ENCODE data around the gene GART. TPM values are rescaled to one million over a fixed set of nuclear protein-coding genes. Genes with fewer than 3 reads are reported as not detected.

Gene GART
- total RNA-seq, 1 experiment from 2014 or later, result 162 TPM

- Histone ChIP-seq H2BK5ac (ENCODE audit: insufficient read length, low read length) (no peak overlapping the region), H4K8ac (replicated peaks; ENCODE audit: insufficient read length, low read depth, low read length) (no peak overlapping the region), H2BK120ac (ENCODE audit: low read depth, low read length, poor library complexity, severe bottlenecking) (no peak overlapping the region), H4K5ac (ENCODE audit: insufficient read length, low read depth, low read length) (no peak overlapping the region), H3K9ac (ENCODE audit: extremely low read depth, insufficient read length, low read length) (no peak overlapping the region), H3K4me1 (ENCODE audit: insufficient read depth, low read length) (no peaks in the 10 kb centered on the region), H3K79me1 (ENCODE audit: insufficient read depth, low read depth, low read length, poor library complexity, severe bottlenecking) (peaks cover 6% of the 10 kb centered on the region), H3T11ph (ENCODE audit: low read length) (no peak overlapping the region), H3K9me3 (ENCODE audit: control insufficient read depth, low read depth, low read length) (no peaks in the 10 kb centered on the region), H2AFZ (ENCODE audit: low read length) (no peak overlapping the region), H3K27ac (ENCODE audit: insufficient read length, low read depth, low read length) (no peak overlapping the region), H2BK12ac (ENCODE audit: insufficient read length, low read depth, low read length) (no peak overlapping the region), H3K18ac (ENCODE audit: insufficient read length, low read depth, low read length) (no peak overlapping the region), H3K27me3 (ENCODE audit: insufficient read depth, low read length) (no peaks in the 10 kb centered on the region), H3K56ac (ENCODE audit: insufficient read length, low read depth, low read length) (no peak overlapping the region), H2AK5ac (ENCODE audit: insufficient read length, low read length) (no peak overlapping the region), H4K91ac (ENCODE audit: insufficient read length, low read depth, low read length) (no peak overlapping the region), H3K79me2 (ENCODE audit: insufficient read depth, low read length) (peaks cover 42% of the 10 kb centered on the region), H4K20me1 (ENCODE audit: control insufficient read depth, insufficient read depth, insufficient read length) (no peaks in the 10 kb centered on the region), H2BK15ac (ENCODE audit: low read depth, low read length) (no peak overlapping the region), H3K4ac (ENCODE audit: low read depth, low read length) (no peak overlapping the region), H3K23ac (ENCODE audit: insufficient read length, low read depth, low read length) (no peak overlapping the region), H2BK20ac (ENCODE audit: low read depth, low read length, poor library complexity, severe bottlenecking) (no peak overlapping the region), H3K14ac (ENCODE audit: insufficient read depth, low read length) (no peak overlapping the region), H3K23me2 (ENCODE audit: insufficient read length, low read depth, low read length, poor library complexity, severe bottlenecking) (no peaks in the 10 kb centered on the region), H3K4me2 (ENCODE audit: insufficient read depth, insufficient read length, low read length) (no peak overlapping the region)
- H3K9me3 Mint-ChIP-seq, result no peaks in the 10 kb centered on the region
- TF ChIP-seq CTCF (conservative IDR thresholded peaks at IDR 0.05), result no peak
- no peak for DNase-seq
- H3K27ac Mint-ChIP-seq, result peak overlapping the region in 1 of 3 experiments; percentile 81; a peak in 2 of 7 replicates
- WGBS (ENCODE audit: extremely low coverage, insufficient read length, low lambda C conversion rate), result 100% methylated on average over 1 of the region's 3 CpGs
- no peaks in the 10 kb centered on the region for H3K27me3 Mint-ChIP-seq (ENCODE audit: low read depth)
- H3K4me1 Mint-ChIP-seq, result peaks cover 16 to 19% of the 10 kb centered on the region in 2 experiments
- no peak overlapping the region for H3K4me3 Mint-ChIP-seq
- H3K36me3 Mint-ChIP-seq (ENCODE audit: insufficient read depth in 1 of 3, low read depth in 3 of 3), result peaks cover 33 to 66% (median 52%) of the 10 kb centered on the region in 3 experiments
Observed at GRCh38 chr21:33546086-33546485, 4.2 kb upstream of the GART start.
